ENCODE data around the gene CTSF. TPM values are rescaled to one million over a fixed set of nuclear protein-coding genes. Genes with fewer than 3 reads are reported as not detected.
"Not testable (repeated sequence)": the region's sequence is repeated elsewhere in the genome, so short reads cannot be mapped to it uniquely, and the experiment has no call there.

The CTSF gene
- total and polyA plus RNA-seq, 2 donors (not counting 1 experiment from before 2014, with no cell fraction given) = 17.1 to 26.6 TPM

- DNase-seq (ENCODE audit: low read depth in 2 of 2) = no peak
- no peaks in the 10 kb centered on the region for H3K4me1 ChIP-seq (ENCODE audit: control insufficient read depth, extremely low read depth, insufficient read depth, low read length)
- H3K9ac ChIP-seq (ENCODE audit: insufficient read depth, low read length) = no peak overlapping the region
- no peaks in the 10 kb centered on the region for H3K27me3 ChIP-seq (ENCODE audit: control insufficient read depth, insufficient read depth, low read length)
- no peak overlapping the region for H3K27ac ChIP-seq (ENCODE audit: insufficient read depth, low read length)
- no peak for TF ChIP-seq CTCF (conservative IDR thresholded peaks at IDR 0.05 in 1 of 2, IDR thresholded peaks at IDR 0.05 in 1 of 2; ENCODE audit: low read depth in 1 of 2, low read length in 2 of 2)
- no peak for TF ChIP-seq EZH2 (IDR thresholded peaks at IDR 0.05; ENCODE audit: low read length, missing control alignments)
- no peak overlapping the region for H3K4me2 ChIP-seq (ENCODE audit: extremely low read depth, insufficient read depth, low read length)
- H3K79me2 ChIP-seq (ENCODE audit: control insufficient read depth, insufficient read depth, low read length) = no peaks in the 10 kb centered on the region
- no peaks in the 10 kb centered on the region for H3K9me3 ChIP-seq (ENCODE audit: control insufficient read depth, insufficient read depth, low read depth, low read length)
- H4K20me1 ChIP-seq (ENCODE audit: control insufficient read depth, extremely low read depth, insufficient read depth, low read length) = no peaks in the 10 kb centered on the region
- H3K36me3 ChIP-seq (ENCODE audit: control insufficient read depth, insufficient read depth, low read length) = no peaks in the 10 kb centered on the region
- H3K4me3 ChIP-seq (replicated peaks in 1 of 4; ENCODE audit: control extremely low read depth in 1 of 4, insufficient read depth in 1 of 4, low read depth in 3 of 4, low read length in 4 of 4) = no peak overlapping the region
- H2AFZ ChIP-seq (ENCODE audit: low read length) = no peak overlapping the region
These were observed 17.7 kb upstream of the CTSF start for GRCh38 chr11:66586136-66586535.

GRCh38 chr11:66585447-66585846, 17.0 kb upstream of the CTSF start:
- not testable (repeated sequence) for H3K4me3 ChIP-seq (replicated peaks in 1 of 4; ENCODE audit: control extremely low read depth in 1 of 4, insufficient read depth in 1 of 4, low read depth in 3 of 4, low read length in 4 of 4); H3K4me1 ChIP-seq (ENCODE audit: control insufficient read depth, extremely low read depth, insufficient read depth, low read length); H3K27ac ChIP-seq (ENCODE audit: insufficient read depth, low read length); H2AFZ ChIP-seq (ENCODE audit: low read length); H3K36me3 ChIP-seq (ENCODE audit: control insufficient read depth, insufficient read depth, low read length); H3K27me3 ChIP-seq (ENCODE audit: control insufficient read depth, insufficient read depth, low read length); H3K79me2 ChIP-seq (ENCODE audit: control insufficient read depth, insufficient read depth, low read length); H3K4me2 ChIP-seq (ENCODE audit: extremely low read depth, insufficient read depth, low read length); H3K9me3 ChIP-seq (ENCODE audit: control insufficient read depth, insufficient read depth, low read depth, low read length); DNase-seq (ENCODE audit: low read depth in 2 of 2); H4K20me1 ChIP-seq (ENCODE audit: control insufficient read depth, extremely low read depth, insufficient read depth, low read length); H3K9ac ChIP-seq (ENCODE audit: insufficient read depth, low read length)

- not testable (repeated sequence) for DNase-seq (ENCODE audit: low read depth in 2 of 2); H3K4me3 ChIP-seq (replicated peaks in 1 of 4; ENCODE audit: control extremely low read depth in 1 of 4, insufficient read depth in 1 of 4, low read depth in 3 of 4, low read length in 4 of 4); H3K36me3 ChIP-seq (ENCODE audit: control insufficient read depth, insufficient read depth, low read length)
These were observed 14.2 kb upstream of the CTSF start for GRCh38 chr11:66582565-66583147.

GRCh38 chr11:66581261-66581660, 12.9 kb upstream of the CTSF start:
- no peak for DNase-seq (ENCODE audit: low read depth in 2 of 2)
- H4K20me1 ChIP-seq (ENCODE audit: control insufficient read depth, extremely low read depth, insufficient read depth, low read length) = no peaks in the 10 kb centered on the region
- H3K4me1 ChIP-seq (ENCODE audit: control insufficient read depth, extremely low read depth, insufficient read depth, low read length) = peaks cover 3% of the 10 kb centered on the region
- no peaks in the 10 kb centered on the region for H3K9me3 ChIP-seq (ENCODE audit: control insufficient read depth, insufficient read depth, low read depth, low read length)
- H2AFZ ChIP-seq (ENCODE audit: low read length) = no peak overlapping the region
- TF ChIP-seq EZH2 (IDR thresholded peaks at IDR 0.05; ENCODE audit: low read length, missing control alignments) (no peak), CTCF (conservative IDR thresholded peaks at IDR 0.05 in 1 of 2, IDR thresholded peaks at IDR 0.05 in 1 of 2; ENCODE audit: low read depth in 1 of 2, low read length in 2 of 2) (no peak)
- H3K36me3 ChIP-seq (ENCODE audit: control insufficient read depth, insufficient read depth, low read length) = no peaks in the 10 kb centered on the region
- no peaks in the 10 kb centered on the region for H3K27me3 ChIP-seq (ENCODE audit: control insufficient read depth, insufficient read depth, low read length)
- no peak overlapping the region for H3K4me2 ChIP-seq (ENCODE audit: extremely low read depth, insufficient read depth, low read length)
- H3K79me2 ChIP-seq (ENCODE audit: control insufficient read depth, insufficient read depth, low read length) = no peaks in the 10 kb centered on the region
- H3K9ac ChIP-seq (ENCODE audit: insufficient read depth, low read length) = no peak overlapping the region
- H3K27ac ChIP-seq (ENCODE audit: insufficient read depth, low read length) = no peak overlapping the region
- H3K4me3 ChIP-seq (replicated peaks in 1 of 4; ENCODE audit: control extremely low read depth in 1 of 4, insufficient read depth in 1 of 4, low read depth in 3 of 4, low read length in 4 of 4) = no peak overlapping the region

More at GRCh38 chr11:66582565-66583147, 14.2 kb upstream of the CTSF start:
- not testable (repeated sequence) for H2AFZ ChIP-seq (ENCODE audit: low read length); H3K27ac ChIP-seq (ENCODE audit: insufficient read depth, low read length); H3K79me2 ChIP-seq (ENCODE audit: control insufficient read depth, insufficient read depth, low read length); H3K9me3 ChIP-seq (ENCODE audit: control insufficient read depth, insufficient read depth, low read depth, low read length); H3K27me3 ChIP-seq (ENCODE audit: control insufficient read depth, insufficient read depth, low read length); H3K4me1 ChIP-seq (ENCODE audit: control insufficient read depth, extremely low read depth, insufficient read depth, low read length); H3K4me2 ChIP-seq (ENCODE audit: extremely low read depth, insufficient read depth, low read length); H4K20me1 ChIP-seq (ENCODE audit: control insufficient read depth, extremely low read depth, insufficient read depth, low read length); H3K9ac ChIP-seq (ENCODE audit: insufficient read depth, low read length)

All from fibroblast of lung (primary cell).